ENCODE data around the gene WAPL. TPM values are rescaled to one million over a fixed set of nuclear protein-coding genes. Genes with fewer than 3 reads are reported as not detected.

Gene WAPL
- total and polyA plus RNA-seq, 2 of the 8 experiments (the other 6 are each of a cell fraction or from before 2014, with no cell fraction given): 12.8 to 48.1 TPM

DNA sequence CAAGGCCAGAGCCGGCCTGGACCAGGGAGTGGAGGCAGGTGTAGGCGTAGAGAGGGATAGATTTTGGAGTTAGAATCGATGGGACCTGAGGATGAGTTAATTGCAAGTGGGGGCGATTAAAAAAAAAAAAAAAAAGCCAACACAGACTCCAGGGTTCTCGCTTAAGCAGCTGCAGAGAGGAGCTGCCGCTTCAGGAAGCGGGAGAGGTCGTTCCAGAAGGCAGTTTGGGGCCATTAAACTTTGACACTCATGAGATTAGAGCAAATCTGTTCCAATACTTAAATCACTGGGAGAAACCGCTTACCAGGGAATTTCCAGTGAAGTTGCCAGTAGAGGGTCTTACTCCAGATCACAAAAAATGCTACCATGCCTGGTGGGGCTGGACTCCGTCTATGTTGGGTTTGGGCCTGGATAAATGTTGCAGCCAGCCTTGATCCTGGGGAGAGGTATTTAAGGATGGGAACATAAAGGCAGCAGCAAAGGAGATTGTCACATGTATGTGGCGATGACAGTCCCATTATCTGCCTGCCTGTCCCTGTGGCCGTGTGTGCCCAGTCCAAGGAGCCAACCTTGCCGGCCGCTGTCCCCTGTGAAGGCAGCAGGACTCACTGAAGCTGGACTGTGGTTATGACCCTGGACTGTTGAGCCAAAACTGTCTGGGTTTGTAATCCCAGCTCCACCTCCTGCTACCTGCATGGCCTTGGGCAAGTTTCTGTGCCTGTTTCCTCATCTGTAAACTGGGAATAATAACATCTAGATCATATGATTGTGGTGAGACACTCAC, 131.1 kb downstream of the WAPL start:
- Histone ChIP-seq H2AFZ (ENCODE audit: low read length) (no peak overlapping the region), H3K79me2 (ENCODE audit: control insufficient read depth in 1 of 2, insufficient read depth in 2 of 2, low read length in 2 of 2) (no peaks in the 10 kb centered on the region), H2BK20ac (ENCODE audit: low read length) (no peak overlapping the region), H3K9ac (replicated peaks in 1 of 4; ENCODE audit: extremely low read depth in 1 of 4, low read depth in 3 of 4, low read length in 3 of 4) (no peak overlapping the region), H3K4me1 (replicated peaks in 1 of 4; ENCODE audit: control insufficient read depth in 3 of 4, insufficient read depth in 4 of 4, low read length in 3 of 4) (peaks cover 0 to 16% (median 5%) of the 10 kb centered on the region in 4 experiments; a peak in 5 of 7 replicates), H2AK5ac (ENCODE audit: low read depth, low read length) (peak overlapping the region; percentile 28; the same call in 1 of the 2 replicates), H3K79me1 (ENCODE audit: low read depth, low read length) (no peaks in the 10 kb centered on the region), H2BK15ac (ENCODE audit: low read length) (no peak overlapping the region), H3K4me2 (ENCODE audit: insufficient read depth in 1 of 2, low read depth in 2 of 2, low read length in 2 of 2) (peak overlapping the region; percentile 50 to 73), H4K5ac (ENCODE audit: insufficient read length, low read depth, low read length) (no peak overlapping the region), H3K23ac (ENCODE audit: insufficient read length) (no peak overlapping the region), H4K8ac (ENCODE audit: extremely low read depth, insufficient read depth, low read length) (no peak overlapping the region), H3K18ac (ENCODE audit: extremely low read depth, low read length) (no peak overlapping the region), H3K23me2 (ENCODE audit: low read depth, low read length) (peaks cover 9% of the 10 kb centered on the region; the same call in 1 of the 2 replicates), H3K27ac (ENCODE audit: low read depth, low read length) (no peak overlapping the region), H4K91ac (replicated peaks; ENCODE audit: insufficient read length, low read length) (no peak overlapping the region), H2BK12ac (ENCODE audit: low read depth, low read length) (no peak overlapping the region), H3K56ac (replicated peaks; ENCODE audit: insufficient read length, low read depth, low read length) (no peak overlapping the region), H2BK5ac (ENCODE audit: low read depth, low read length) (no peak overlapping the region), H2BK120ac (replicated peaks; ENCODE audit: low read depth, low read length) (no peak overlapping the region), H3K14ac (ENCODE audit: insufficient read length) (no peak overlapping the region), H3K36me3 (ENCODE audit: control insufficient read depth in 2 of 4, insufficient read depth in 4 of 4, low read length in 3 of 4) (no peaks in the 10 kb centered on the region), H3K4ac (replicated peaks; ENCODE audit: insufficient read length, low read depth, low read length) (no peak overlapping the region), H4K20me1 (replicated peaks in 1 of 2; ENCODE audit: control insufficient read depth in 1 of 2, insufficient read depth in 2 of 2, low read length in 2 of 2) (peaks cover 0 to 2% of the 10 kb centered on the region in 2 experiments), H3K4me3 (ENCODE audit: extremely low read depth in 1 of 4, insufficient read depth in 2 of 4, low read depth in 3 of 4, low read length in 4 of 4) (peak overlapping the region in 2 of 4 experiments; percentile 48 to 75; a peak in 3 of 8 replicates), H3K27me3 (replicated peaks in 1 of 4; ENCODE audit: control insufficient read depth in 3 of 4, extremely low read depth in 1 of 4, insufficient read depth in 3 of 4, low read length in 3 of 4) (peaks cover 0 to 15% (median 11%) of the 10 kb centered on the region in 4 experiments; a peak in 4 of 7 replicates), H3K9me3 (ENCODE audit: insufficient read depth in 2 of 2, low read depth in 1 of 2, low read length in 1 of 2) (no peaks in the 10 kb centered on the region)
- CTCF ChIA-PET (ENCODE audit: partially characterized antibody): interaction anchor here (0.5 to 9.2 kb wide), 18 partner anchors 8 to 1853 kb away, joined by 3 to 54 read pairs (median 4); no protein-coding TSS in a partner anchor
- no peak for FAIRE-seq
- peak in 1 of 2 experiments; percentile 34 for DNase-seq (ENCODE audit: low read depth in 1 of 2, low spot score in 2 of 2)
- POLR2A ChIA-PET (ENCODE audit: partially characterized antibody): interaction anchor here (0.6 to 3.3 kb wide), 7 partner anchors 10 to 1132 kb away, joined by 3 to 30 read pairs (median 3); no protein-coding TSS in a partner anchor
- 73 to 100% methylated on average over 2 to 12 of the region's 14 CpGs for WGBS, 2 experiments (ENCODE audit: extremely low coverage in 1 of 2, insufficient coverage in 1 of 2, insufficient read length in 1 of 2, insufficient replicate concordance in 2 of 2, low coverage in 1 of 2, low lambda C conversion rate in 2 of 2, missing lambda C conversion rate in 1 of 2)
- TF ChIP-seq CHD2 (IDR thresholded peaks at IDR 0.05; ENCODE audit: low read length) (no peak), SP1 (IDR thresholded peaks at IDR 0.05; ENCODE audit: low read depth, low read length) (no peak), RFX5 (IDR thresholded peaks at IDR 0.05; ENCODE audit: borderline replicate concordance, low read depth, low read length) (no peak), NANOG (IDR thresholded peaks at IDR 0.05; ENCODE audit: insufficient read depth, low read depth, low read length, poor library complexity, severe bottlenecking) (no peak), GABPA (IDR thresholded peaks at IDR 0.05; ENCODE audit: borderline replicate concordance, insufficient read depth, low read length) (no peak), TCF12 (IDR thresholded peaks at IDR 0.05; ENCODE audit: low read depth, low read length) (no peak), SP2 (IDR thresholded peaks at IDR 0.05; ENCODE audit: low read length) (no peak), SUZ12 (IDR thresholded peaks at IDR 0.05; ENCODE audit: low read length) (no peak), USF2 (IDR thresholded peaks at IDR 0.05; ENCODE audit: low read length) (no peak), POU5F1 (IDR thresholded peaks at IDR 0.05; ENCODE audit: low read depth, low read length) (no peak), RXRA (IDR thresholded peaks at IDR 0.05; ENCODE audit: insufficient read depth, low read depth, low read length) (no peak)

All from H1 (cell line).